Measurements from ENCODE around the gene SLC22A14.

DNA sequence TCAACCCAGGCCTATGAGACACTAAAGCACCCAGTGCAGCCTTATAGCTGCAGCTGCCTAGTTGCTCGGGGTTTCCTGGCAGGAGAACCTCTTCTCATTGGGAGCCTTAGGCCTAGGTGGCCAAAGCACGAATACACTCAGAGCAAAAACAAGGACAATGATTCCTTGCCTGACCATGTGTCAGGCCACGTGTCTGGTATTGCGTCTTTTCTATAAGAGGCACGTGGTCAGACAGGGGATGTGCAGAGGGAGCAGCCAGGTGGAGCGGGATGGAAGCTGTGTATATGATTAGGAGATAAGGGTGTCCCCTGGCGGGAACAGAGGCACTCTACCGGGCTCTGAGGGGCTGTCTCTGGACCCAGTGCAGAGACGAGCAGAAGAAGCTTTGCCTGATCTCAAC, 26.4 kb downstream of the SLC22A14 start:
- TF ChIP-seq CTCF (IDR thresholded peaks at IDR 0.05 in 2 of 3, conservative IDR thresholded peaks at IDR 0.05 in 1 of 3; ENCODE audit: control insufficient read depth in 2 of 3, extremely low read depth in 1 of 3, insufficient read depth in 1 of 3, low read depth in 3 of 3, low read length in 3 of 3) (no peak), GABPA (IDR thresholded peaks at IDR 0.05; ENCODE audit: low read depth) (no peak), E2F8 (IDR thresholded peaks at IDR 0.05; ENCODE audit: low read depth, partially characterized antibody) (no peak), POU2F2 (IDR thresholded peaks at IDR 0.05; ENCODE audit: borderline replicate concordance, low read depth, low read length) (no peak), BRCA1 (IDR thresholded peaks at IDR 0.05; ENCODE audit: low read depth, low read length) (no peak), POLR2AphosphoS5 (IDR thresholded peaks at IDR 0.05; ENCODE audit: low read length) (no peak), POLR2AphosphoS2 (IDR thresholded peaks at IDR 0.05; ENCODE audit: low read depth, low read length) (no peak)
